BJ (cell line): ENCODE measurements around the gene THAP4. TPM values are rescaled to one million over a fixed set of nuclear protein-coding genes. Genes with fewer than 3 reads are reported as not detected.

Experiments used
- CTCF ChIA-PET: fragments of 350-600 bp; formaldehyde crosslinking; extraction: SDS; loops from one replicate; lab custom pipeline; 2021; ENCODE audit warnings: antibody characterized with exemption, inconsistent platforms; lab: Yijun Ruan, JAX
- POLR2A ChIA-PET: fragments of 300-600 bp; sonication (Branson Sonifier 250); formaldehyde crosslinking; extraction: SDS; loops from one replicate; lab custom pipeline; 2021; ENCODE audit warnings: antibody characterized with exemption; lab: Charles Lee
- DNase-seq: peaks from one replicate; pipeline ENCODE4 v3.0.0-alpha.2; 2011; ENCODE audit warnings: low read depth
- H3K27me3 ChIP-seq: 2 replicates; pipeline ENCODE4 v1.6.0; 2011; ENCODE audit warnings: low read length; ENCODE audit not compliant: control insufficient read depth, insufficient read depth
- H3K36me3 ChIP-seq: 2 replicates; pipeline ENCODE4 v1.5.1; 2011; ENCODE audit warnings: low read length; ENCODE audit not compliant: control insufficient read depth, insufficient read depth
- H3K4me3 ChIP-seq: 2 replicates; pipeline ENCODE4 v1.5.1; 2011; ENCODE audit warnings: low read depth, mild to moderate bottlenecking, control low read depth, low read length
- polyA plus RNA-seq: library from polyadenylated mRNA; depleted of rRNA; stranded (reverse); fragments of >200 nt; gene quantifications from 2 replicates; pipeline ENCODE4 v1.2.3, GENCODE V29; 2011
- TF ChIP-seq, protein P1 (sequence below): IDR thresholded peaks from 2 replicates; pipeline ENCODE4 v1.5.1; 2011; ENCODE audit warnings: low read depth, mild to moderate bottlenecking, control low read depth, inconsistent platforms, low read length, moderate library complexity; ENCODE audit not compliant: insufficient read depth

Gene THAP4
- polyA plus RNA-seq, 1 experiment: 50.4 TPM

DNA sequence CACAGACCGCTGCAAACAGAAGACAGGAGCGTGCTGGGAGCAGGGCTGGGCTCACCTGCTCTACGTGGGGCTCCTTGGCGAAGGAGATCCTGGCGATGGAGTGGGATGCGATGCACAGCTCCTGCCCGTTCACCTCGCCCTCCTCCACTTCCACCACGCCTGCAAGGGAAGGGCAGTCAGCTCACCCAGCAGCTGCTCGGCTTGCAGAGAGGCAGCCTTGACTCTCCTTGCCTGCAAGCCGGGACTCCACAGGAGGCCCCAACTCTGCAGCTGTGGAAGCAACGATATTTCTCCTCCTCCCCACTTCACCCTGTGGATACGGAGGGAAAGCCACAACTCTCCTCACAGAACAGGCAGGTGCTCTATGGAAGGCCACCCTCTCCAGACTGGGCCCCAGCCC is 35.1 kb downstream of the THAP4 start:
- no peak for DNase-seq
- CTCF ChIA-PET: no interaction called here
- Histone ChIP-seq H3K4me3 (no peak overlapping the region), H3K36me3 (peaks cover 19% of the 10 kb centered on the region), H3K27me3 (no peaks in the 10 kb centered on the region)
- TF ChIP-seq, protein P1, sequence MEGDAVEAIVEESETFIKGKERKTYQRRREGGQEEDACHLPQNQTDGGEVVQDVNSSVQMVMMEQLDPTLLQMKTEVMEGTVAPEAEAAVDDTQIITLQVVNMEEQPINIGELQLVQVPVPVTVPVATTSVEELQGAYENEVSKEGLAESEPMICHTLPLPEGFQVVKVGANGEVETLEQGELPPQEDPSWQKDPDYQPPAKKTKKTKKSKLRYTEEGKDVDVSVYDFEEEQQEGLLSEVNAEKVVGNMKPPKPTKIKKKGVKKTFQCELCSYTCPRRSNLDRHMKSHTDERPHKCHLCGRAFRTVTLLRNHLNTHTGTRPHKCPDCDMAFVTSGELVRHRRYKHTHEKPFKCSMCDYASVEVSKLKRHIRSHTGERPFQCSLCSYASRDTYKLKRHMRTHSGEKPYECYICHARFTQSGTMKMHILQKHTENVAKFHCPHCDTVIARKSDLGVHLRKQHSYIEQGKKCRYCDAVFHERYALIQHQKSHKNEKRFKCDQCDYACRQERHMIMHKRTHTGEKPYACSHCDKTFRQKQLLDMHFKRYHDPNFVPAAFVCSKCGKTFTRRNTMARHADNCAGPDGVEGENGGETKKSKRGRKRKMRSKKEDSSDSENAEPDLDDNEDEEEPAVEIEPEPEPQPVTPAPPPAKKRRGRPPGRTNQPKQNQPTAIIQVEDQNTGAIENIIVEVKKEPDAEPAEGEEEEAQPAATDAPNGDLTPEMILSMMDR: no peak
- POLR2A ChIA-PET: no interaction called here

DNA sequence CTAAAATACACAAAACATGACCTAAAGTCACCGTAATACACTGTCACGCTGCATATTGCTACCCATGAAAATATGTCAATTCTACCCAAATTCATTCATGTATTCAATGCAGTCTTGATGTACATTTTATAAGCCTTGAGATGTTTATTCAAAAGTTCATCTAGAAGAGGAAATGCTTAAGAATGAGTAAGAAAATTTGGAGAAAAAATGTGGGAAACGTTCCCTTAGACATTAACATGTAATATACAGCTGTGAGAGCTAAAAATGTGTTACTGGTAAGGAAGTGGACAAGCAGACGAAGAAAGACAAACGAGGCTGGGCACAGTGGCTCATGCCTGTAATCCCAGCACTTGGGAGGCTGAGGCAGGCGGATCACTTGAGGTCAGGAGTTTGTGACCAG is 37.3 kb downstream of the THAP4 start:
- TF ChIP-seq, protein P1: no peak
- no peak for DNase-seq
- POLR2A ChIA-PET: no interaction called here
- Histone ChIP-seq H3K27me3 (no peaks in the 10 kb centered on the region), H3K36me3 (peaks cover 16% of the 10 kb centered on the region), H3K4me3 (no peak overlapping the region)
- CTCF ChIA-PET: no interaction called here

DNA sequence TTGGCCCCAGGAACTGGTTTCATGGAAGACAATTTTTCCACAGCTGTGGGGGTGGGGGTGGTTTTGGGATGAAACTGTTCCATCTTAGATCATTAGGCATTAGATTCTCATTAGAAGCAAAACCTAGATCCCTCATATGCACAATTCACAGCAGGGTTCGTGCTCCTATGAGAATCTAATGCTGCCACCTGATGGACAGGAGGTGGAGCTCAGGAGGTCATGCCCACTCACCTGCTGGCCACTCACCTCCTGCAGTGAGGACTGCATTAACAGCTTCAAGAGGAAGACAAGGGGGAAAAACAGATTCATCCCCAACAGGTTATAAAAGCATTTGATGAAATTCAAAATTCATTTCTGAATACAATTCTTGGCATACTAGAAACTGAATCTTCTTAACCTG is 38.5 kb downstream of the THAP4 start:
- H3K4me3 ChIP-seq: no peak overlapping the region
- ChIA-PET POLR2A (no interaction called here), CTCF (interaction anchor here (0.5 to 1.2 kb wide), 2 partner anchors 8 to 118 kb away, joined by 3 read pairs; no protein-coding TSS in a partner anchor)
- H3K27me3 ChIP-seq: no peaks in the 10 kb centered on the region
- TF ChIP-seq, protein P1: no peak; the same call in 1 of the 2 replicates
- H3K36me3 ChIP-seq: peaks cover 16% of the 10 kb centered on the region
- DNase-seq: no peak

- Histone ChIP-seq H3K27me3 (no peaks in the 10 kb centered on the region), H3K36me3 (peaks cover 17% of the 10 kb centered on the region), H3K4me3 (no peak overlapping the region)
- DNase-seq: no peak
- ChIA-PET CTCF (interaction anchor here (0.5 to 1.2 kb wide), 2 partner anchors 8 to 118 kb away, joined by 3 read pairs; no protein-coding TSS in a partner anchor), POLR2A (no interaction called here)
- TF ChIP-seq, protein P1: no peak
Measured at GRCh38 chr2:241598061-241598460, 38.9 kb downstream of the THAP4 start.

- TF ChIP-seq, protein P1: no peak
- POLR2A ChIA-PET: no interaction called here
- H3K4me3 ChIP-seq: no peak overlapping the region
- CTCF ChIA-PET: no interaction called here
- H3K27me3 ChIP-seq: no peaks in the 10 kb centered on the region
- no peak for DNase-seq
- peaks cover 12% of the 10 kb centered on the region for H3K36me3 ChIP-seq
Measured at GRCh38 chr2:241597561-241597960, 39.4 kb downstream of the THAP4 start.
